ENCODE measurements around the gene TM7SF3. TPM values are rescaled to one million over a fixed set of nuclear protein-coding genes. Genes with fewer than 3 reads are reported as not detected.

The TM7SF3 gene
- total and polyA plus RNA-seq, 2 donors (not counting 3 experiments of a cell fraction or from before 2014, with no cell fraction given) = 54.8 to 70.7 TPM

DNA sequence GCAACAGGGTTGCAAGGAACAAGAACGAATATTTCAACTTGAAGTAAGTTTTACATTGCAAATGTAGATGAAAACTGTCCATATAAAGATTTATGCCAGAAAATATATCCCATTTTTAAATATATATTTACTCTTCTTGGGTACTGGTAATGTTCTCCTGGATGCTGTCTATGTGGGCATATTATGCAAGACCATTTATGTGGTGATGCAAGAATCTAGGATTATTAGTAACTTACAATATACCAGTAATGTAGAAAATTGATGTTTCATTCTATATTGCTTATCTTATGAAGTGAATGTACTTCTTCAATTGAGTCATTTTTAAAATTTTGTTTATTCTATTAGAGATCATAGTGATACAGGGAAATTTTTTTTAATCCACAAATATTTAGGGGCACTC is 50.8 kb downstream of the TM7SF3 start:
- no peak overlapping the region for H3K27ac ChIP-seq (ENCODE audit: insufficient read depth, low read depth, low read length)
- no peak overlapping the region for H3K9ac ChIP-seq (replicated peaks; ENCODE audit: extremely low read depth, insufficient read depth, low read length)
- H2AFZ ChIP-seq (ENCODE audit: low read depth, low read length) = no peak overlapping the region
- no peak for DNase-seq (ENCODE audit: low read depth, low spot score)
- no peaks in the 10 kb centered on the region for H3K4me1 ChIP-seq (ENCODE audit: control insufficient read depth, extremely low read depth, insufficient read depth, low read length)
- TF ChIP-seq EZH2 (IDR thresholded peaks at IDR 0.05; ENCODE audit: borderline replicate concordance, low read depth, low read length, severe bottlenecking) (no peak), POLR2AphosphoS5 (IDR thresholded peaks at IDR 0.05; ENCODE audit: insufficient read depth, low read depth, low read length) (no peak), JUN (IDR thresholded peaks at IDR 0.05; ENCODE audit: borderline replicate concordance, insufficient read depth, insufficient read length, low read depth) (no peak), CTCF (IDR thresholded peaks at IDR 0.05; ENCODE audit: extremely low read depth in 1 of 2, insufficient read depth in 1 of 2, low read depth in 1 of 2, low read length in 2 of 2) (no peak), MAX (IDR thresholded peaks at IDR 0.05; ENCODE audit: insufficient read depth, insufficient read length) (no peak), POLR2A (IDR thresholded peaks at IDR 0.05; ENCODE audit: low read depth, low read length) (no peak), GATA2 (IDR thresholded peaks at IDR 0.05; ENCODE audit: insufficient read depth, insufficient read length, low read depth, low read length) (no peak), FOS (IDR thresholded peaks at IDR 0.05; ENCODE audit: borderline replicate concordance, insufficient read depth, low read length) (no peak), MYC (IDR thresholded peaks at IDR 0.05; ENCODE audit: low read depth, low read length) (no peak)
- H4K20me1 ChIP-seq (replicated peaks; ENCODE audit: control insufficient read depth, extremely low read depth, insufficient read depth, low read length) = peaks cover 3% of the 10 kb centered on the region
- H3K9me1 ChIP-seq (replicated peaks; ENCODE audit: control insufficient read depth, extremely low read depth, insufficient read depth, low read length) = no peaks in the 10 kb centered on the region
- ChIA-PET POLR2A (no interaction called here), CTCF (interaction anchor here (1.8 kb wide), 1 partner anchor 52 kb away, joined by 11 read pairs; no protein-coding TSS in a partner anchor)
- intact Hi-C loops (cut with micrococcal nuclease) (no loop called here), dilution Hi-C loops (cut with MboI; ENCODE audit: extremely low pct_ligation_motif_present, low sequenced_read_pairs) (no loop called here)
- no peaks in the 10 kb centered on the region for H3K9me3 ChIP-seq (replicated peaks; ENCODE audit: control insufficient read depth, insufficient read depth, low read length)
- no peak overlapping the region for H3K4me2 ChIP-seq (ENCODE audit: insufficient read depth, low read length)
- no peaks in the 10 kb centered on the region for H3K27me3 ChIP-seq (ENCODE audit: control insufficient read depth in 2 of 2, insufficient read depth in 2 of 2, low read length in 2 of 2)
- no peak overlapping the region for H3K4me3 ChIP-seq (replicated peaks in 1 of 3; ENCODE audit: insufficient read depth in 1 of 3, low read depth in 1 of 3, low read length in 3 of 3)
- H3K79me2 ChIP-seq (ENCODE audit: control insufficient read depth, insufficient read depth, low read length) = no peaks in the 10 kb centered on the region
- H3K36me3 ChIP-seq (ENCODE audit: control insufficient read depth in 2 of 2, extremely low read depth in 1 of 2, insufficient read depth in 2 of 2, low read length in 2 of 2) = peaks cover 7% of the 10 kb centered on the region in 2 experiments
- BruUV-seq (replicated peaks) = no TSS peak
- FAIRE-seq = no peak

Data from endothelial cell of umbilical vein (primary cell).